BE2C (cell line): ENCODE measurements around the gene PPP1R12C.

Experiments used
- DNase-seq: peaks from one replicate; pipeline ENCODE4 v3.0.0-alpha.2; 2020
- H3K27me3 ChIP-seq: fragments of 250-450 bp; sonication (Bioruptor Pico); 2 replicates; pipeline ENCODE4 v1.5.1; 2020; ENCODE audit warnings: mild to moderate bottlenecking
- H3K36me3 ChIP-seq: fragments of 250-450 bp; sonication (Bioruptor Pico); 2 replicates; pipeline ENCODE4 v1.5.1; 2020; ENCODE audit warnings: mild to moderate bottlenecking
- H3K4me1 ChIP-seq: fragments of 250-450 bp; sonication (Bioruptor Pico); 2 replicates; pipeline ENCODE4 v1.5.1; 2020
- H3K4me3 ChIP-seq: 2 replicates; pipeline ENCODE4 v1.5.1; 2011; ENCODE audit warnings: low read depth, low read length
- H3K9me3 ChIP-seq: fragments of 250-450 bp; sonication (Bioruptor Pico); 2 replicates; pipeline ENCODE4 v1.5.1; 2020
- TF ChIP-seq, protein P1 (sequence below): IDR thresholded peaks from 2 replicates; pipeline ENCODE4 v1.5.1; 2012; ENCODE audit warnings: mild to moderate bottlenecking, low read depth, low read length

PPP1R12C gene

DNA sequence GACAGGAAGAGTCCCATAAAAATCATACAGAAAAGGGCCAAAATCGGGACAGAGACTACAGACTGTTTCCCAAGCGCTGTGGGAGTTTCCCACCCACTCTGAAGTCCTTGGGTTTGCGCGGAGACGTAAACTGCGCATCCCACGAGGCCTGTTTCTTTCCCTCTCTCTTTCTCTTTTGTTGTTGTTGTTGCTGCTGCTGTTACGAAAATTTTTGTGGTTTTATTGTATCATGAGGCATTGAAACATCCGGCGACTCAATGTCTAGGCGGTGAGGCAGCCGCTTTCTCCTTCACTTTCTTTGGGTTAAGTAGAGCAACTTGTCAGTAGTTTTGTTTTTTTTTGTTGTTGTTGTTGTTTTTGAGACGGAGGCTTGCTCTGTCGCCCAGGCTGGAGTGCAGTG, 1.6 kb upstream of the PPP1R12C start:
- H3K27me3 ChIP-seq: peaks cover 38% of the 10 kb centered on the region
- no peaks in the 10 kb centered on the region for H3K9me3 ChIP-seq
- H3K4me1 ChIP-seq: no peaks in the 10 kb centered on the region
- TF ChIP-seq, protein P1, sequence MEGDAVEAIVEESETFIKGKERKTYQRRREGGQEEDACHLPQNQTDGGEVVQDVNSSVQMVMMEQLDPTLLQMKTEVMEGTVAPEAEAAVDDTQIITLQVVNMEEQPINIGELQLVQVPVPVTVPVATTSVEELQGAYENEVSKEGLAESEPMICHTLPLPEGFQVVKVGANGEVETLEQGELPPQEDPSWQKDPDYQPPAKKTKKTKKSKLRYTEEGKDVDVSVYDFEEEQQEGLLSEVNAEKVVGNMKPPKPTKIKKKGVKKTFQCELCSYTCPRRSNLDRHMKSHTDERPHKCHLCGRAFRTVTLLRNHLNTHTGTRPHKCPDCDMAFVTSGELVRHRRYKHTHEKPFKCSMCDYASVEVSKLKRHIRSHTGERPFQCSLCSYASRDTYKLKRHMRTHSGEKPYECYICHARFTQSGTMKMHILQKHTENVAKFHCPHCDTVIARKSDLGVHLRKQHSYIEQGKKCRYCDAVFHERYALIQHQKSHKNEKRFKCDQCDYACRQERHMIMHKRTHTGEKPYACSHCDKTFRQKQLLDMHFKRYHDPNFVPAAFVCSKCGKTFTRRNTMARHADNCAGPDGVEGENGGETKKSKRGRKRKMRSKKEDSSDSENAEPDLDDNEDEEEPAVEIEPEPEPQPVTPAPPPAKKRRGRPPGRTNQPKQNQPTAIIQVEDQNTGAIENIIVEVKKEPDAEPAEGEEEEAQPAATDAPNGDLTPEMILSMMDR: no peak
- no peaks in the 10 kb centered on the region for H3K36me3 ChIP-seq
- no peak overlapping the region for H3K4me3 ChIP-seq
- no peak for DNase-seq

DNA sequence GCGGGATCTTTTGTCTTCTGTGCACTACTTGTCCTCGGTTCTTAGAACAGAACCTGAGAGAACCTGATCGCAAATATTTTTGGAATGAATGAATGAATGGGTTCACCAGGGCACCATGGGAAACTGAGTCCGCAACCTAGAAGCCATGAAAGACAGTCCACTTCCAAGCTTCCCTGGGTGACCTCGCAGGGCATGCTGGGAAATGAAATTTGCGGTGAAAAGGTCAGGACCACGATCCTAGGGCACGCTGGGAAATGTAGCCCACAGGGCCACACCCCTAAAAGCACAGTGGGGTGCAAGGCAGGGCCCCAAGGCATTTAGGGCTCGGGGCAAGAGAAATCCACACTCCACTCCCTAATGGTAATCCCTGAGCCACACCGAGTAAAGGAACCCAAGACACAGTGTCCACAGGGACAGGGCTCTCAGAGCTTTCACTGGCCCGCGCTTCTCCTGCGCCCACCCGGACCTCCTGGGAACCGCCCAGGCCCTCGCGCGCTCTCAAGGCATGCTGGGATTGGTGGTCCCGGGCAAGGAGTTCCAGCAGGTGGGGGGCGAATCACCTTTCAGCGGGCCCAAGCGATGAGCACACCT, 1.1 kb upstream of the PPP1R12C start:
- TF ChIP-seq, protein P1: no peak
- Histone ChIP-seq H3K4me1 (no peaks in the 10 kb centered on the region), H3K36me3 (no peaks in the 10 kb centered on the region), H3K4me3 (peak overlapping the region; percentile 81), H3K27me3 (peaks cover 32% of the 10 kb centered on the region), H3K9me3 (no peaks in the 10 kb centered on the region)
- DNase-seq: no peak

DNA sequence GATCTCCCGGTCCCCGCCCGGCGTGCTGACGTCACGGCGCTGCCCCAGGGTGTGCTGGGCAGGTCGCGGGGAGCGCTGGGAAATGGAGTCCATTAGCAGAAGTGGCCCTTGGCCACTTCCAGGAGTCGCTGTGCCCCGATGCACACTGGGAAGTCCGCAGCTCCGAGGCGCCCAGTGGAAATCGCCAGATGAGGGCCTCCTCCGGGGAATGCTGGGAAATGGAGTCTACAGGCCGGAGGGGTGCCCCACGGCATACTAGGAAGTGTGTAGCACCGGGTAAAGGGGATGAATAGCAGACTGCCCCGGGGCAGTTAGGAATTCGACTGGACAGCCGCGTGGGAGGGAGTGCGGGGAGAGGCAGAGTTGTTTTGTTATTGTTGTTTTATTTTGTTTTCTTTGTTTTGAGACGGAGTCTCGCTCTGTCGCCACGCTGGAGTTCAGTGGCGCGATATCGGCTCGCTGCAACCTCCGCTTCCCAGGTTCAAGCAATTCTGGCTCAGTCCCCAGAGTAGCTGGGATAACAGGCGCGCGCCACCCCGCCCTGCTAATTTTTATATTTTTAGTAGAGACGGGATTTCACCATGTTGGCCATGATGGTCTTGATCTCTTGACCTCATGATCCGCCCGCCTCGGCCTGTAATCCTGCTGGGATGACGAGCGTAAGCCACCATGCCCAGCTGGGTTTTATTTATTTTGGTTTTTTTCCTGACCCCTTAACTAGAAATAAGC, 390 bp upstream of the PPP1R12C start:
- Histone ChIP-seq H3K4me1 (no peaks in the 10 kb centered on the region), H3K36me3 (0 out of 2 replicates have a peak, but pooled peaks cover 2% of the 10 kb centered on the region), H3K9me3 (no peaks in the 10 kb centered on the region), H3K4me3 (peak overlapping the region; percentile 81), H3K27me3 (peaks cover 26% of the 10 kb centered on the region)
- TF ChIP-seq, protein P1: no peak
- DNase-seq: peak; percentile 98

DNA sequence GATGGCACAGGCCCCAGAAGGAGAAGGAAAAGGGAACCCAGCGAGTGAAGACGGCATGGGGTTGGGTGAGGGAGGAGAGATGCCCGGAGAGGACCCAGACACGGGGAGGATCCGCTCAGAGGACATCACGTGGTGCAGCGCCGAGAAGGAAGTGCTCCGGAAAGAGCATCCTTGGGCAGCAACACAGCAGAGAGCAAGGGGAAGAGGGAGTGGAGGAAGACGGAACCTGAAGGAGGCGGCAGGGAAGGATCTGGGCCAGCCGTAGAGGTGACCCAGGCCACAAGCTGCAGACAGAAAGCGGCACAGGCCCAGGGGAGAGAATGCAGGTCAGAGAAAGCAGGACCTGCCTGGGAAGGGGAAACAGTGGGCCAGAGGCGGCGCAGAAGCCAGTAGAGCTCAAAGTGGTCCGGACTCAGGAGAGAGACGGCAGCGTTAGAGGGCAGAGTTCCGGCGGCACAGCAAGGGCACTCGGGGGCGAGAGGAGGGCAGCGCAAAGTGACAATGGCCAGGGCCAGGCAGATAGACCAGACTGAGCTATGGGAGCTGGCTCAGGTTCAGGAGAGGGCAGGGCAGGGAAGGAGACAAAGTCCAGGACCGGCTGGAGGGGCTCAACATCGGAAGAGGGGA, 1.1 kb downstream of the PPP1R12C start:
- Histone ChIP-seq H3K27me3 (peaks cover 13% of the 10 kb centered on the region), H3K4me1 (no peaks in the 10 kb centered on the region), H3K36me3 (0 out of 2 replicates have a peak, but pooled peaks cover 2% of the 10 kb centered on the region), H3K9me3 (no peaks in the 10 kb centered on the region), H3K4me3 (peak overlapping the region; percentile 94)
- DNase-seq: peak; percentile 65
- TF ChIP-seq, protein P1: no peak

DNA sequence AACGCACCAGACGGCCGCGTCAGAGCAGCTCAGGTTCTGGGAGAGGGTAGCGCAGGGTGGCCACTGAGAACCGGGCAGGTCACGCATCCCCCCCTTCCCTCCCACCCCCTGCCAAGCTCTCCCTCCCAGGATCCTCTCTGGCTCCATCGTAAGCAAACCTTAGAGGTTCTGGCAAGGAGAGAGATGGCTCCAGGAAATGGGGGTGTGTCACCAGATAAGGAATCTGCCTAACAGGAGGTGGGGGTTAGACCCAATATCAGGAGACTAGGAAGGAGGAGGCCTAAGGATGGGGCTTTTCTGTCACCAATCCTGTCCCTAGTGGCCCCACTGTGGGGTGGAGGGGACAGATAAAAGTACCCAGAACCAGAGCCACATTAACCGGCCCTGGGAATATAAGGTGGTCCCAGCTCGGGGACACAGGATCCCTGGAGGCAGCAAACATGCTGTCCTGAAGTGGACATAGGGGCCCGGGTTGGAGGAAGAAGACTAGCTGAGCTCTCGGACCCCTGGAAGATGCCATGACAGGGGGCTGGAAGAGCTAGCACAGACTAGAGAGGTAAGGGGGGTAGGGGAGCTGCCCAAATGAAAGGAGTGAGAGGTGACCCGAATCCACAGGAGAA, 1.9 kb downstream of the PPP1R12C start:
- TF ChIP-seq, protein P1: no peak
- H3K4me3 ChIP-seq: peak overlapping the region; percentile 94
- 0 out of 2 replicates have a peak, but pooled peaks cover 2% of the 10 kb centered on the region for H3K36me3 ChIP-seq
- H3K27me3 ChIP-seq: peaks cover 5% of the 10 kb centered on the region
- H3K9me3 ChIP-seq: no peaks in the 10 kb centered on the region
- DNase-seq: no peak
- no peaks in the 10 kb centered on the region for H3K4me1 ChIP-seq
